ENCODE measurements around the gene USF2.

DNA sequence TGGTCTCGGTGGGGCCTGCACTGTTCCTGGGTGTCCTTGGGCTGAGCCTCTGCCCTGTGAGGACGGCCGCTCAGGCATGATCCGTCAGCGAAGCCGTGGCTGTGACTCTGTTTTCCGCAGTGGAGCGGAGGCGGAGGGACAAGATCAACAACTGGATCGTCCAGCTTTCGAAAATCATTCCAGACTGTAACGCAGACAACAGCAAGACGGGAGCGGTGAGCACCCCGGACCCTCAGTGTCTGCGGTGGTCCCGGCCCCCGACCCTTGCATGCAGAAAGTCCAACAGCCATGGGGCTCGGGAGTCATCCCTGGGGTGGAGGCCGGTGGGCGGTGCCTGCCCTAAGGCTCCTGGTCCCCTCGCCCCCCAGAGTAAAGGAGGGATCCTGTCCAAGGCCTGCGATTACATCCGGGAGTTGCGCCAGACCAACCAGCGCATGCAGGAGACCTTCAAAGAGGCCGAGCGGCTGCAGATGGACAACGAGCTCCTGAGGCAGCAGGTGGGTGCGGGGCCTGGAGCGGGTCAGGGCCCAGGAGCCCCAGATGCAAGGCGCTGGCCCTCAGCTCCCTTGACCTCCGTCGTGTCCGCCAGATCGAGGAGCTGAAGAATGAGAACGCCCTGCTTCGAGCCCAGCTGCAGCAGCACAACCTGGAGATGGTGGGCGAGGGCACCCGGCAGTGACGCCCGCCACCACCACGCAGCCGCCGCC lies 10.0 kb downstream of the USF2 start:
- TF ChIP-seq GATA3 (IDR thresholded peaks at IDR 0.05; ENCODE audit: low read depth, low read length) = no peak
- TF ChIP-seq GATA2 (IDR thresholded peaks at IDR 0.05; ENCODE audit: low read depth, low read length) = no peak
